HG02970 (cell line): Measurements from ENCODE around the gene TDP2.

Experiments used
- ATAC-seq: cut with Tn5 transposase; IDR thresholded peaks from one replicate; pipeline ENCODE4 v1.9.1; 2021; ENCODE audit warnings: mild to moderate bottlenecking, moderate library complexity, moderate number of reproducible peaks; ENCODE audit not compliant: unreplicated experiment, low FRiP score

TDP2 gene

DNA sequence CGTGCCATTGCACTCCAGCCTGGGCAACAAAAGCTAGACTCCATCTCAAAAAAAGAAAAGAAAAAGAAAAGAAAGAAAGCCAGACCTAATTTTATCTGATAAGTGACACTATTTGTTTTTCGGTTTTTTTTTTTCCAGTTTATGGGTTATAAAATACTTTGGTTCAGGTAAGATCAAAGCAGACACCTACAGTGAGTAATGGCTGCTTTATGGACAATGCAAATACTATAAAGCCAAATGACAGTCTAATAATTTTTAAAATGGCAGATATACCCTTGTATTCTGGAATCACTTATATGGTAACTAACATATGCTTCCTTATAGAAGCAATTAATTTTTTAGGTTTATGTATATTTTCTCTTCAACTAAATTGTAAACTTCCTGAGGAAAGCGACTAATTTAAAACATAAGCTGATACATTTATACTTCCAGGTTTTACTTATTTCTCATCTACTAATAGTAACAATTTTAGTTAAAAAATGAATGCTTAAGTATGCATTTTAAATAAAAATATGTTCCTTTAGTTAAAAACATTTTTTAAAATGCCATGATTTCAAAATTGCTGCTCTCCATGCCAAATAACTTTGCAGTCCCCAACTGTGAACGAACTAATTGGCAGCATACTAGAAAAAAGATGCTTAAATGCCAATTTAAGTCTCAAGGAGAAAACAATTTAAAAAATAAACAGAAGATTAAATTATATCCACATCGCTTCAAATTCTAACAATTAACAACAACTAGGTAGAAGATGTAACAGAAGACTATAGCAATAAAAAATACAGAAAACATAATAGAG is 59.2 kb downstream of the TDP2 start:
- no peak for ATAC-seq

DNA sequence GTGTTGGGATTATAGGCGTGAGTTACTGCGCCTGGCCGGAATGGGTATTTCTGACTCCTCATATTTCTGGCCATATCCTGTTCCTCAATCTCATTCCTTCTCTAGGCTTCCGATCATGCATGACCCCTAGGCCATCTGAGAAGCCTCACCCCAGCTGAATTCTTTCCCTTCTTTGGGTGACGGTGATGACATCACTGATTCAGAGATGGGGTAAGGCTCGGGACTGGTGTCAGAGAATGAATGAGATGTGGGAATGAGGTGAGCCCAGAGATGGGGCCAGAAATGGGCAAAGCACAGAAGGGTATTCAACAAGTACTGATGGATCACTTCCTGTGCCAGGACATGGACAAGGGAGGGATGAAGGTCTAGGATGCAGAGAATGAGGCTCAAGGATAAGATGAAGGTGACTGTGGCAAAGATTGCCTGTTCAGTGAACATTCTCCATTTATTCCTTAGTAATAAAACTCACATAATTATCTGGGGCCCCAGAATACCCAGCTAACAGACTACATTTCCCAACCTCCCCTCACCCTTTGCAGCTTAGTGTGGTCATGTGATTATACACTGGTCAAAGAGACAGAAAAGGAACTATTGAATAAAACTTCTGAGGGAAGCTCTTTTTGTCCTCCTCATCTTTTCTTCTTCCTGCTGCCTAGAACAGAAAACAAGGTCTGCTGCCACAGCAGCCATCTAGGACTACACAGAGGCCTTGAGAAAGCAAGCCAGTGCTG is 60.3 kb downstream of the TDP2 start:
- no peak for ATAC-seq

DNA sequence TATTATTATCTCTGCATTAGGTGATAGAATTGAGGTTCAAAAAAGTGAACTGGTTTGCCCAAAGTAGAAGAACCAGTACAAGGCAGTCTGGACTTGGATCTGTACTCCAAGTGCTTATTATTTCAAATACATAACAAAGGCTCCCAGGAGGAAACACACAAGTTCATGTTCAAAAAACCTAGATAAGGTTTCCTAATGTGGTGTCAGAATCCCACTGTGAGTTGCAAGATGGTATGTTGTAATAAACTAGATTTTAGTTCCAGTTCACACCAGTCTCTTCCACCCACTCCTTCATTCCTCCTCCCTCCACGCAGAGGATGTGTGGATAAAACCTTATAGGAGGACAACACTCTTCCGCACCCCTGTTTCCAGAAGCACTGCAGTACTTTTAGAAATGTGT is 63.5 kb downstream of the TDP2 start:
- no peak for ATAC-seq

DNA sequence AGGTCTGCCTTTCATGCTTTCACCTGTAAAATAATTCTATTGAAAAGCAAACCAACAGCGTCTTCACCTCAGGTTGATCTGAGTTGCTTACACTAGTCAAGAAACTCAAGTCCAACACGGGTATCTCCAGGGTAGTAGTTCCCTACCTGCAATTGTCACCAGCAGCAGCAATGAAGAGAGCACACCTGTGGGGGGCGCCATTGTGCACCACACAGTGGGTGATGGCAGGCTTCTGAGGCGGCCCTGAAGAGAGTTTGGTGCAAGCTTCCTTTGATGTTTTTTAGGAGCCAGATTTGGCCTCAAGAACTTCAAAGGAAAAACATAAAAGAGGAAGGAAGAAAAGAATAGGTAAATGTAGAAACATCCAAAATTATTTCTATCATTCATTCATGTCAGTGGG is 65.8 kb downstream of the TDP2 start:
- ATAC-seq = no peak
